ENCODE results near the gene NUP210.

- TF ChIP-seq CTCF (IDR thresholded peaks at IDR 0.05; ENCODE audit: extremely low read depth in 1 of 2, insufficient read depth in 1 of 2, low read depth in 1 of 2, low read length in 2 of 2): no peak
- TF ChIP-seq POLR2AphosphoS5 (IDR thresholded peaks at IDR 0.05; ENCODE audit: insufficient read depth, low read depth, low read length): no peak
- TF ChIP-seq POLR2A (IDR thresholded peaks at IDR 0.05; ENCODE audit: low read depth, low read length): no peak
- TF ChIP-seq EZH2 (IDR thresholded peaks at IDR 0.05; ENCODE audit: borderline replicate concordance, low read depth, low read length, severe bottlenecking): no peak
- no peak for TF ChIP-seq MYC (IDR thresholded peaks at IDR 0.05; ENCODE audit: low read depth, low read length)
- no peak for TF ChIP-seq MAX (IDR thresholded peaks at IDR 0.05; ENCODE audit: insufficient read depth, insufficient read length)
- no peak for TF ChIP-seq GATA2 (IDR thresholded peaks at IDR 0.05; ENCODE audit: insufficient read depth, insufficient read length, low read depth, low read length)
Observed at GRCh38 chr3:13411186-13411860, 8.8 kb downstream of the NUP210 start.

Measured in endothelial cell of umbilical vein (primary cell).